GM18498 (cell line): ENCODE measurements around the gene IKBKG.
"Not testable (repeated sequence)": the region's sequence is repeated elsewhere in the genome, so short reads cannot be mapped to it uniquely, and the experiment has no call there.

ENCODE experiments used
- ATAC-seq: cut with Tn5 transposase; IDR thresholded peaks from one replicate; pipeline ENCODE4 v1.9.1; 2021; ENCODE audit warnings: mild to moderate bottlenecking, moderate library complexity; ENCODE audit not compliant: unreplicated experiment

The IKBKG gene

DNA sequence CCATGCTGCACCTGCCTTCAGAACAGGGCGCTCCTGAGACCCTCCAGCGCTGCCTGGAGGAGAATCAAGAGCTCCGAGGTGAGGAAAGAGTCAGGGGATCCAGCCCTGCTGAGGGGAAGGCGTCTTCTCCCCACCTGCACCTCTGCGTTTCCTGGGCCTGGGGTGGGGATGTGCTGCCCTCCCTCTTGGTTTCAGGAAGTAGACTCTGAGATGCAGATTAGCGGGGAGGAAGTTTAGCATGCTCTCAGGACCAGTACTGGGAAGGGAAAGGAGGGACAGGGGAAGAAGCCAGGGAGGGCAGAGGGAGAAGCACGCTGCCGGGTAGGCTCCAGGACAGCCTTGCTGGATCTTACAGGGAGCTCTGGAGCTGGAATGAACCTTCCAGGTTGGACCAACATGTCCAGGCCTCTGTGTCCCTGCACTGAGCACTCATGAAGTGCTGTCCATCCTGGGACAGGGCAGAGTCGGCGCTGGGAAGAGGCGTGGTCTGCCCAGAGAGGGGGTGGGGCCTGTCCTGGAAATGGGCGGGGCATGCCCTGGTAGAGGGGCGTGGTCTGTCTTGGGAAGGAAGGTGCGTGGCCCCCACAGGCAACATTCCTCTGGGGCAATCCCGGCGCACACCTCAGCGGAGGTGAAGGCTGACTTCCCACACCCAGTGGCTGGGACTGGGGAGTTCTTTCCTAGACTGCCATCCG is 4.8 kb downstream of the IKBKG start:
- not testable (repeated sequence) for ATAC-seq

DNA sequence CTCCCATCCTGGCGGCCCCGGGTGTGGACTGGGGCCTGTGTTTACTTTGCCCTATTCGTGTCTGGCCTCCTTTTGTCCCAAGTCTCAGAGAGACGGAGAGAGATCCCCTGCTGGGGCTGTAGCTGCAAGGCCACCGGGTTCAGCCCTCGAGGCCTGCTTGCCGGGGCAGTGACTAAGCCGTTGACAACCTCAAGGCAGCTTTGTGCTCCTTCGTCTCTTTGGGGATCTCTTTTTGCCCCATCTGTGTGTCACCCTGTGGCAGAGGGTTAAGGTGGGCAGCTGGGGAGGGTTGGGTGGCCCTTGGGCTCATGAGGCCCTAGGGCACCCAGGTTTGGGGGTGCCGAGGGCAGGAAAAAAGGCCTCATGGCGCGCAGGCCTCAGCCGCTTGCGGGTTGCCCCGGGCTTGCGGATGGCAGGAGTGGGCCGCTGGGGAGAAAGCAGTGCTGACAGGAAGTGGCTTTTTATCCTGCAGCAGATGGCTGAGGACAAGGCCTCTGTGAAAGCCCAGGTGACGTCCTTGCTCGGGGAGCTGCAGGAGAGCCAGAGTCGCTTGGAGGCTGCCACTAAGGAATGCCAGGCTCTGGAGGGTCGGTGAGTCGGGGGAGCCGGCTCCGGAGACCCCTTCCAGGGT is 10.8 kb downstream of the IKBKG start:
- ATAC-seq: not testable (repeated sequence)

DNA sequence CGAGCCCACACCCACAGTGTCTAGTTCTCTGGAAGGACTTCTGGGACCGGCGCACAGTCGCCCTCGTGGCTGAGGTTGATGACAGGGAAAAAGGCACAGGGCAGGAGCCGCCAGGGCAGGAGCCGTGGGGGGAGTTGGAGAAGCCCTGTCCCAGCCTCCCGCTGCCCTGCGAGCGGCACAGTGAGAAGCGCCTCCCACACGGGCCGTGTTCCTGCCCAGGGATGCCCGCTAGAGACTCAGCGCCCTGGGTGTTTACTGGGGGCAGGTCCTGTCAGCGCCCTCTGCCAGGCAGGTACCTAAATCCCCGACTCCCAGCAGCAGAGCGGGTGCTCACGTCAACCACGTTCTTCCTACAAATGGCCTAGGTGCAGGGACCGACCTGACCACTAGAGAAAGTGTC is 11.5 kb downstream of the IKBKG start:
- ATAC-seq: not testable (repeated sequence)

DNA sequence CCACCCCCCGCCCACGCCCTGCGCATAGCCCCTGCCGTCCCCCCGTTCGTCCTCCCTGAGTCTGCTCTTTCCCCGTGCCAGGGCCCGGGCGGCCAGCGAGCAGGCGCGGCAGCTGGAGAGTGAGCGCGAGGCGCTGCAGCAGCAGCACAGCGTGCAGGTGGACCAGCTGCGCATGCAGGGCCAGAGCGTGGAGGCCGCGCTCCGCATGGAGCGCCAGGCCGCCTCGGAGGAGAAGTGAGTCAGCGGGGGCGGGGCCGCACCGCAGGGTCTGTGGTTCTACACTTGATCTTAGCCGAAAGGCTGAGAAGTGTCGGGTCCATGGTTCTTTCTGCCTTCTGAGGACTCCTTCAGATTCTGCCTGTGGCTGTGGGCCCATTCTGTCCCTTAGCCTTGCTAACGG is 12.9 kb downstream of the IKBKG start:
- not testable (repeated sequence) for ATAC-seq

DNA sequence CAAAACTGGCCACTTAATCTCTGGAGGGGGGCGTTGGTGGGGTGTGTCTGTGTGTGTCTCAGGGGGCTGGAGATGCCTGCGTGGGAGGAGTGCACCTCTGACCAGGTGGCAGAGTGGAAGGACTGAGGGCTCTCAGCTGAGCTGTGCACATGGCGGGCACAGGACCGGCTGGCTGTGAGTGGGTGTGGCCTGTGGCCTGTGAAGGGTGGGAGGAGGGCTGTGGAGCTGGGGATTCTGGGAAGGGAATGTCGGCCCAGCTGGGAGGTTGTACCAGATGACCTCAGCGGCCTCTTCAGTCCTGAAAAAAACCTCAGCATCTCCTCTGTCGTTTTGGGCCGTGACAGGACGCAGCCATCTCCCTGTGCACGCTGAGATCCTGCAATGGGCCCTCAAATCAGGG is 14.9 kb downstream of the IKBKG start:
- ATAC-seq: not testable (repeated sequence)

DNA sequence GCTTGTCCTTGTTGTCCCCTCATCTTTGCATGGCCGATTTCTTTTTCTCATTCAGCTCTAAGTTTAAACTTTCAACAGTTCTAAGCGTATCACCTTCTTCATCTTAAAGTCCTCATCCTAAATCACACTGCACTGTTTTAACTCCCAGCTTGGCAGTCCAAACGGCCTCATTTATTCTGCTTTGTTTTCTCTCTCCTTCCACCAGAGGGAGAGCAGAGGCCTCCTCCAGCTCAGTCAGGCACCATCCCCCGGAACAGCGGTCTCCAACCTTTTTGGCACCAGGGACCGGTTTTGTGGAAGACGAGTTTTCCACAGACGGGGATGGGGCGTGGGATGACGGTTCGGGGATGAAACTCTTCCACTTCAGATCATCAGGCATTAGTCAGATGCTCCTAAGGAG is 22.9 kb downstream of the IKBKG start:
- ATAC-seq: not testable (repeated sequence)

DNA sequence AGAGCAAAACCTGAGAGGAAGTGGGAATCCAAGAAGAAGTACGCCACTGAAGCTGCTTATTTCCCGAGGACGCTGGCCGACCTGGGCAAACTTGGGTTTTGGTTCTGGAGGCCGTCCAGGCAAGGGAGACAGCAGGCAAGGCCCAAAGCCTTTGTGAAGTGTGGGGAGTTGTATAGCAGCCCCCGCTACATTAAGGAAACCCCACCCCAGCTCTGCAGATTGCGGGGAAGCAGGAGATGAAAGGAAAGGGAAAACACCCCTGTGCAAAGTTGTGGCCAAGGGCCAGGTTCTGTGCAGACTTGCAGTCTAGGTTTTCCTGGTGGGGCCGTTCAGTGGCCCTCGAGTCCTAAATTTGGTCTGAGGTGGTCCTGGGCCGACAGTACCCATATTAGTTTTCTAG is 25.6 kb downstream of the IKBKG start:
- ATAC-seq: not testable (repeated sequence)

DNA sequence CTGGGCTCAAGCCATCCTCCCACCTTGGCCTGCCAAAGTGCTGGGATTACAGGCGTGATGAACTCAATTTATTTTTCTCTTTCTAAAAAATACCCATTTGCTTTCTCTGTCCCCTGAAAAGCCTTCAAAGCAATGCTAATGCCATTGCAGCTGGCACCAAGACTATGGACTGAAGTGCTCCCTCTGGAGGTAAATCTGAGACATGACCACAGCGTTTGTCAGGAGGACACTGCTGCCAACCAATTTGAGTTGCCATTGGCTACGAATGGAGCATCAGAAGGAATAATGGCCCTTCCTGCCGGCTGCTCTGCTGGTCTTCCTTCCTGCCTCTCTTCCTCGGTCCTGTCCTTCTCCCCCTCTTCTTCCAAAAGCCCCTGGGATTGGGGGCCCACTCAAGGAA is 27.7 kb downstream of the IKBKG start:
- not testable (repeated sequence) for ATAC-seq

DNA sequence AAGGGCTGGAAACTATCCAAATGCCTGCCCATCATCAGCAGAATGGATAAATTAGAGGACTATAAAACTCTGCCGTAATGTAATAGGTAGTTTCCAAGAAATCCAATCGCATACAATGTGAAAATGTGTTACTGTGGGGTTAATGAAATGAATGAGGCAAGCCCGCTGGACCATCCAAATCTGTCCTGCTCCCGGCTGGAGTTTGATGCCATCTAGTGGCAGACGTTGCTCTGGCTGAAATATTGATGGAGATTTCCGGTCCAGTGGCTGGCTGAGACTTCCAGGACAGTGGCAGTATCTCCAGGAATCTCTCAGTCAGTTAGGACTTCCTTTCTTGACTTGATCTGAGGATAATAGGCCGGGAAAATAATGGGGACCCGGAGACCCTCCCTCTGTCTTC is 35.6 kb downstream of the IKBKG start:
- not testable (repeated sequence) for ATAC-seq

DNA sequence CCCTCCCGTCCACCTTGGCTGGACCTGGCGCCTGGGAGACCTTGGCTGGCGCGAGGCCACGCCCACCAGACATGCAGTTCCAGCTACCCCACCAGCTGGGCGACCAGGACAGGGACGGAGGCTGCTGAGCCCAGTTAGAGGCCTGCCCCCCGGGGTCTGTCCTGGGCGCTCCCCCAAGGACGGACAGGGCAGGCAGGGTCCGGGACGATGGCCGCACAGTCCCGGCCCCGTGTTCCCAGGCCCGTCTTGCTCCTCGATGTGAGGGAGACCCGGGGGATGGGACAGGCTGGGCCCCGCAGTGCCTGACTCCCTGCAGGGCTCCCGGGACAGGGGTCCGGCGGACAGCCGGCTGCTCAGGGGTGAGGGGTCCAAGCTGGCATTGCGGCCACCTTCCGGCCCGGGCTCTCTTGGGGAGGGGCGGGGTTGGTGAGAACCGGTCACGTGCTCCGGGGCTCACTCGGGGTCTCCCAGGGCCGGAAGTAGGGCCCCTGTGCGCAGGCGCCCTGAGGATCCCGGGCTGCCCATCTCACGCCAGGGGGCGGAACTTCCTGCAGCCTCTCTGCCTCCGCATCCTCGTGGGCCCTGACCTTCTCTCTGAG is 37.3 kb downstream of the IKBKG start, which contains the start of gene CTAG1A:
Gene CTAG1A (plus strand): TSS at position 549 of the 599 bp plus-strand sequence. CDS start 74 bp downstream, outside the sequence.
- not testable (repeated sequence) for ATAC-seq

DNA sequence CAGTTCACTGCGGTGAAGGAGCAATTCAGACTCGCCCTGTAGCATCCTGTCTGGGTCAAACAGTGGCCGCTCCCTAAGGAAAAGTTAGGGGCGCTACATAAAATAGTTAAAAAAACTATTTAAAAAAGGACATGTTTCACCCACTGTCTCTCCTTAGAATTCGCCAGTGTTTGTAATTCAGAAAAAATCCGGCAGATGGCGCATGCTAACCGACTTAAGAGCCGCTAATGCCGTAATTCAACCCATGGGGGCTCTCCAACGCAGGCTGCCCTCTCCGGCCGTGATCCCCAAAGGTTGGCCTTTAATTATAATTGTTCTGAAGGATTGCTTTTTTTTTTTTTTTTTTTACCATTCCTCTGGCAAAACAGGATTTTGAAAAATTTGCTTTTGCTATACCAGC is 43.0 kb downstream of the IKBKG start:
- not testable (repeated sequence) for ATAC-seq

DNA sequence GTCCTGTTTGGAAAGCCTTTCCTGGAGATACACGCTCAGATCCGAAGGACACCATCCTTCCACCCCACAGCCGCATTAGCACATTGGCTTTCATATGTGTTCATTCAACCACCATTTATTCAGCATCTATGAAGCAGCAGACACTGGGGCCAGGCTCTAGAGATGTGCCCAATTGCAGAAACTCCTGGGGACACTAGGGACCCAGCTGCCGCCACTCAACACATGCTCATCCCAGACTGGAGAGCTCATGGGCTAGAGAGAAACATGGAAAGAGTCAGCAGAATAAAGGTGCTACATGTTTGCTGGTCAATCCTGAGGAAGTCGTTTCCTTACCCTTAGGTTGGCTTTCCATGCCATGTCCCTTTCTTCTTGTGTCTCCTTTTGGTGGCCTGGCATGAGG is 45.1 kb downstream of the IKBKG start:
- ATAC-seq: no peak

DNA sequence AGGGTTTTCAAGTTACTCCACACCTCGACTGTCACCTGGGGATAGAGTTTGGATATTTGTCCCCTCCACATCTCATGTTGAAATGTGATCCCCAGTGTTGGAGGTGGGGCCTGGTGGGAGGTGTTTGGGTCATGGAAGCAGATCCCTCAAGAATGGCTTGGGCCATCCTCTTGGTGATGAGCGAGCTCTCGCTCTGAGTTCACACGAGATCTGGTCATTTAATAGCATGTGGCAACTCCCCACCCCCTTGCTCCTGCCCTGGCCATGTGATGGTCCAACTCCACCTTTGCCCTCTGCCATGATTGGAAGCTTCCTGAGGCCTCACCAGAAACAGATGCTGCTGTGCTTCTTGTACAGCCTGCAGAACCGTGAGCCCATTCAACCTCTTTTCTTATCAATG is 45.8 kb downstream of the IKBKG start:
- ATAC-seq: no peak

DNA sequence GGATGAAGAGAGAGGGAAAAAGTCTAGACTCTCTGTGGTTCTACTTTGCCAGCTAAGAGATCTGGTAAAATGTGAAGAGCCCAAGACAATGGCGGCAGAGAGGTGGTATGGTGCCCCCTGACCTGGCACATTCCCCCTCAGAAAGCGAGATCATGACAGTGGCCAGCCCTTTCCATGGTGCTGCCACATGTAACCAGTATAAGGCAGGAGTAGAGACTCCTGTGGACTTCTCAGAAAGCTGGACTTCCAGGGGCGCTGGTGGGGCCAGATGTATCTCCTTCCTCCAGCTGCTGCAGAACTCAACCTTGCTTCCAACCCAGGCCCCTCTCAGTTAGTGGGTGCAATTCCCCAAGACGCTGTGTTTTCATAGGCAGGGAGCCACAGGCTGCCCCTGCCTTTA is 47.1 kb downstream of the IKBKG start:
- ATAC-seq: no peak

DNA sequence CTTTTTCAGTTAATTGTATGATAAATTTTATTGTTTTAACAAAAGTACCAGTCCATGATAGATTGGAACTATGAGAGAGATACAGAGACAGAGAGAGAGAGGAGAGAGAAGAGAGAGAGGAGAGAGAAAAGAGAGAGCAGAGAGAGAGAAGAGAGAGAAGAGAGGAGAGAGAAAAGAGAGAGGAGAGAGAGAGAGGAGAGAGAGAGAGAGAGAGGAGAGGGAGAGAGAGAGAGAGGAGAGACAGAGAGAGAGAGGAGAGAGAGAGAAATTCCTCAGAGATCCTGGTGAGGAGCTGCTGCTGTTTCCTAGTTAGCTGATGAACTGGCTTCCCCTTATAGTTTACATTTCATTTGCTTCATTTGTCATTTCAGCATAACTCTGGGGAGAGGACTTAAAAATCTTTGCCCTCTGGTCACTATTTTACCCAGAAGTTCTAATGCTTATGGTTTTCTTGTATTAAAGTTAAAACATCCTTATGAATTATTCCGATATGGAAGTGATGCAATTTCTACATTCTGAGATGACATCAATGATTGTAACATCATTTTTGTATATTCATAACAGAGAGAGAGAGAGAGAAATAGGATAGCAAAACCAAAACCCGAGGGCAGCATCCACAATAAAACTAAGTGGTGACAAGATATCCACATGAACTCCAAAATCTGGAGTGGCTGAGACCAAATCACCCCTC is 48.3 kb downstream of the IKBKG start:
- ATAC-seq: no peak

DNA sequence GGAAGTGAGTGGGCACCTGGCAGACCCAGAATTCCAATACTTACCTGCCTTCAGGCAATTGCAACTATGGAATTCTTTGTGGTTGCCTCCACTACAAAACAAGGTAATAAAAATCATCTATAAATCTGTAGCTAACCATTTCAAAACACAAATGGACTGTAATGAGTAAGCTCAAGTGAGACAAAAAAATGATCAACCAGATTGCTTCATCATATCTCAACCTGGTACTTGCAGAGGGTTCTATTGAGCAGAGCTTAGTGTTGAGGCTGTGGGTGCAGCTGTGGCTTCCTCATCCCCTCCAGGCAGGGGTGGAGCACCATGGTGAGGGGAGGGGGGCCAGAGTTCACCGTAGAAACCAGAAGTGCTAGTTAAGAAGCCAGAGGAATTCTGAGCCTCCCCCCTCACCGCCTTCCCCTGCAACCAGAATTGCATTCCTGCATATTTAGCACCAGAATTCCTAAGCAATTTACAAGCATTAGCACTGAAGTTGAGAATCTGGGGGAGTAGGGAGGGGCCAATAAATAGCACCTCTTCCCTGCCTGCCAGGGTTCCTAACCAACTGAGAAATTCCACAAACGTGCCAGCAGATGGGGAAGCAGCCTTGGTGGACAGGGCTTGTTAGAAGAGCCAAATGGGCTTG is 49.0 kb downstream of the IKBKG start:
- ATAC-seq: no peak

DNA sequence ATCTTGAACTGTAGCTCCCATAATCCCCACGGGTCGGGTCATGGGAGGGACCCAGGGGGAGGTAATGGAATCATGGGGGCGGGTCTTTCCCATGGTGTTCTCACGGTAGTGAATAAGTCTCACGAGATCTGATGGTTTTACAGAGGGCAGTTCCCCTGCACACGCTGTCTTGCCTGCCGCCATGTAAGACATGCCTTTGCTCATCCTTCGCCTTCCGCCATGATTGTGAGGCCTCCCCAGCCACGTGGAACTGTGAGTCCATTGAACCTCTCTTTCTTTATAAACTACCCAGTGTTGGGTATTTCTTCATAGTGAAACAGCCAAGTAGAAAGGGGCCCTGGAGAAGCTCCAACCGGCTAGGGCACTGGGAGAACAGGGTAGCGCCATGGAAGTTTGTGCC is 49.8 kb downstream of the IKBKG start:
- no peak for ATAC-seq

DNA sequence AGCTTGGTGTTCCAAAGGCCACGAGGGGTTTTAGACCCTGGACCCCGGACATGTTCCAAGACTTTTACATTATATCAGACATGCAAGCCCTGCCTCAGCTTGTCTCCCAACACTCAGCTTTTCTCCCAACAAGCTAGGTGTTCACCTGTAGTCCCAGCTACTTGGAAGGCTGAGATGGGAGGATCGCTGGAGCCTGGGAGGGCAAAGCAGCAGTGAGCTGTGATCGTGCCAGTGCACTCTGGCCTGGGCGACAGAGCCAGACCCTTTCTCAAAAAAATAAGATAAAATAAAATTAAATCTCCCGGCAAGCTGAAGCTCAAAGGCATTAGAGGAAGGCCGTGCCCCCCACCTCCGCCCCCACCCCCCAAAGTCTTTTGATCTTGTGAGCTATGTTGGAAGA is 51.2 kb downstream of the IKBKG start:
- no peak for ATAC-seq

DNA sequence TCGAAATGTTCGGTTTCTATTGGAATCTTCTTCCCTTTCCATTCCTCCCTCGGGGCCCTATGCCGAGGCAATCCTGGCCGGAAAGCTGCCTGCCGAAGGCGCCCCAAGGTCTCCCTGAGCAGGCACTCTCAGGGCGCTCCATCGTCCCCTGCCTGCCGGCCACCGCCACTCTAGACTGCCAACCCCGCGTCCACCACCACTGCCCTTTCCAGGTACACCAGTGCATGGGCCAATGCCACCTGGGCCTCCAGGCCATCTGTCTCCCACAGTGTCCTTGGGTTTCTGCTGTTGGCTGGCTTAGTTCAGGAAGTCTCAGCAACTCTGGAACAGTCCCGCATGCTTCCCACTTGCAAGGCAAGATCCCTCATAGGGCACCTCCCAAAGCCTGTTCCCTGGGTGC is 52.1 kb downstream of the IKBKG start:
- ATAC-seq: no peak

DNA sequence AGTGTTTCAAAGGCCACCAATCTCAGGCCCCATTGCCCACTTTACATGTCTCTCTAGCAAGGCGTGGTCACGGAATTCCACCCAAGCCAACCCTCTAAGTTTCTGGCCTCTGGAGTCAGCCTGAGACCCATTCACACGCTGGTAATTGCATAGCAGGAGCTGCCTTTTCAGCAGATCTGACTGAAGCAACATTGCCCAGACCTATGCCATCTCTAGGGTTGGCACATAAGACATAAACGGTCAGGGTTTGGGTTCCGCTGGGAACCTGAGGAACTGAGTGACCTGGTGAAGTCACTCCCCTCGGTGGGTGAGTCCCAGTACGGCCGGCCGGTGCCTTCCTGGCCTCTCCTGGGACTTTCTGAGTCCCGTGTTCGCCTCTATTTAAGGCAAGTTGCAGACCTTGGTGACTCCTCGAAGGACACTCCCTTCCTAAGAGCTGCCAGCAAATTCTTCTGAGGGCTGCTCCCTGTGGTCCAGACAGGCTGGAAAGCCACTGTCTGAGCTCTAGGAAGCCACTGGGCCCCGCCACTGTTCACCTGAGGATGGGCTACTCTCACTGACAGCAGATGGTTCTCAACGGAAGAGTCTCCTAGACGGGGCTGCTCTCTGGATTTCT is 53.4 kb downstream of the IKBKG start:
- ATAC-seq: no peak

DNA sequence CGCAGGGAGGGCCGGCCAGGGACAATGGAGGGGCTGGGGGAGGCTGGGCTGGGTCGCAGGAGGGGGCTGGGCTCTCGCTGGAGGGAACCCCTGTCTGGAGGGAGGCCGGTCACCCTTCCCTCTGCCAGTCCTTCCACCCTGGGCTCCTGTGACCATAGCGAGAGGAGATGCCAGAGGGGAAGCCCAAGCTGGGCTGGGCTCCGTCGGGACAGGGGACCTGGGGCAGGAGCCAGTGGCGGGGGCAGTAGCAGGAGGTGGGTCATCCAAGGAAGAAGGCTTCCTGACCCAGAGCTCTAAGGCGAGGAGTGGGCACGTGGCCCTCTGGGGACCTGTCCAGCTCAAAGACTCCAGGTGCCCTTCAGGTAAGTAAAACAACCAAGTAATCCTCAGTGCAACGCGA is 54.8 kb downstream of the IKBKG start:
- no peak for ATAC-seq
